22Rv1 (cell line): ENCODE results near the gene FBXL13.

Source experiments
- ZFX ChIP-seq: fragments of 450-650 bp; IDR thresholded peaks from 2 replicates; pipeline ENCODE4 v1.6.1; 2017; ENCODE audit warnings: antibody characterized with exemption, borderline replicate concordance
- TF ChIP-seq, protein P1 (sequence below): fragments of 450-650 bp; IDR thresholded peaks from 2 replicates; pipeline ENCODE4 v1.5.1; 2017; ENCODE audit warnings: mild to moderate bottlenecking

DNA sequence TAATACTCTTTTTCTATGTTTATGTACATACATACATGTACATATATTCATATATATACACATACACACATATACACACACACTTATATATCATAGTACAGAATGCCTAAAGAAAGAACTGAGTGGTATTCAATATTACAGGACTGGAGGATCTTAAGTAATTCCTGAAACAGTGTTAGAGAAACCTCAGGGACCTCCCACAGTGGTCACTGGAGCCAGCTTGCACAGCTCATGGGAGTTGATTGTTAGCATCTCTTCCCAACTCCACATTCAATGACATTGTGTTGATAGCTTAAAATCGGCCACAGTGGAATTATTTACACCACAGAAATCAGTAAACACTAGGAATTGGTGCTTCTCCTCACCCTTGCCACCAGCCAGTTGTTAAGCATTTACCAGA lies 155.8 kb downstream of the FBXL13 start:
- TF ChIP-seq, protein P1, sequence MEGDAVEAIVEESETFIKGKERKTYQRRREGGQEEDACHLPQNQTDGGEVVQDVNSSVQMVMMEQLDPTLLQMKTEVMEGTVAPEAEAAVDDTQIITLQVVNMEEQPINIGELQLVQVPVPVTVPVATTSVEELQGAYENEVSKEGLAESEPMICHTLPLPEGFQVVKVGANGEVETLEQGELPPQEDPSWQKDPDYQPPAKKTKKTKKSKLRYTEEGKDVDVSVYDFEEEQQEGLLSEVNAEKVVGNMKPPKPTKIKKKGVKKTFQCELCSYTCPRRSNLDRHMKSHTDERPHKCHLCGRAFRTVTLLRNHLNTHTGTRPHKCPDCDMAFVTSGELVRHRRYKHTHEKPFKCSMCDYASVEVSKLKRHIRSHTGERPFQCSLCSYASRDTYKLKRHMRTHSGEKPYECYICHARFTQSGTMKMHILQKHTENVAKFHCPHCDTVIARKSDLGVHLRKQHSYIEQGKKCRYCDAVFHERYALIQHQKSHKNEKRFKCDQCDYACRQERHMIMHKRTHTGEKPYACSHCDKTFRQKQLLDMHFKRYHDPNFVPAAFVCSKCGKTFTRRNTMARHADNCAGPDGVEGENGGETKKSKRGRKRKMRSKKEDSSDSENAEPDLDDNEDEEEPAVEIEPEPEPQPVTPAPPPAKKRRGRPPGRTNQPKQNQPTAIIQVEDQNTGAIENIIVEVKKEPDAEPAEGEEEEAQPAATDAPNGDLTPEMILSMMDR, result no peak
- TF ChIP-seq ZFX, result no peak
